Activated CD4-positive, alpha-beta T cell treated with anti-CD3 and anti-CD28 coated beads, Interleukin-2, amount 50 U/mL, for 16 hours (primary cell): ENCODE measurements around the gene CCDC6.
"Not testable (repeated sequence)": the region's sequence is repeated elsewhere in the genome, so short reads cannot be mapped to it uniquely, and the experiment has no call there.

Experiments
- DNase-seq: peaks from one replicate; pipeline ENCODE4 v3.0.0-alpha.2; 2020

CCDC6 gene

DNA sequence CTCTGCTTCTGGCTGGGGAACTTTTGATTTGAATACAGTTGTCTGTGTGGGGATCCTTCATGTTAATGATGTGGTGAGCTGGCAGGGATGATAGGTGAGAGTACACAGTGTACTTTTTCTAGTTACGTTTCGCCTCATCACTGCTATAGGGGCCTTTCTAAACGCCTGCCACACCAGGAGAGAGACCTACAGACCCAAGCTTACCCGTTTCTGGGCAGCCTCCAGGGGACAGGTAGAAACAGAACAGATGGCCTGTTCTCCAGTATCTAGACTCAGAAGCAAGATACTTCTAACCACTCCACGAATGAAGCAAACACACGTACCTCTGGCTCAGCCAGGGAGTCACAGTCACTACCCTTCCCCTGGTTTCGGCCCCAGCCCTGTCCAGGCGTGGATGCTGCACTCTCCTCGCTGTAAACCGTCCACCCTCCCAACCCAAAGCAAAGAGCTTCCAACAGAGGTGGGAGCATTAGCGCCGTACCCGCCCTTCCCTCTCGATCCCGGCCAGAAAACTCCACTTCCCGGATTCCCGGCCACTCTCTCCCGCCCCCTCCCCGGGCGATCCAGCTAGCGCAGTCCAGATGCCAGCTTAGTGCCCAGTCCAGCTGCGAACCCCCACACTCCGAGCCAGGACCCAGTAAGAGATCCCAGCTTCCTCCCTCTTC, 1.2 kb downstream of the CCDC6 start:
- peak; percentile 84 for DNase-seq

DNA sequence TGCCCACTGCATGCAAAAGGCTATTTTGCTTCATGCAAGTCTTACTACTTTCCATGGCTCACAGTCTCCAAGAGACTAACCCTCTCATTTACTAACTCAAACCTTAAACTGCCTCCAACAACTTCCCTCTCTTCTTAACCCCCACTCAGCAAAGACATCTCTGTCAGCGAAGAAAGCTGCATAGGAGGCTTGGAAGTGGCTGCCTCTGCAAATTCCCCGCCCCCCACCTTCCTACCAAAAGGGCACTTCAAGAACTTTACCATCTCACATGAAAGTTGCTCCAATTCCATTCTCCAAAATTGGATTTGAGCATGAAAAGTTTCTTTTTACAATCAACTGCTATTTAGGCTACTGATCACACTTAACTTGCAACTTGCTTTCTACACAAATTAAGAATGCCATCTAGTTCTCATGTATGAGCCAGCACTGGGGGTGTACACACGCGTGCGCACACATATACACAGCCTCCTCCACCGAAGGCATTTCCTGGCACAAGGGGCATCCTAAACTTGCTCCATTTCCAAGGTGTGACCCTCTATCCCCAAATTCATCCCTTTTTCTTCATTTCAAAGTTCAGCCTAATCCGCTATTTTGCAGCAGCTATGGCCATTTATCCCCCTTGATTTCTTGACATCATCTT, 1.8 kb downstream of the CCDC6 start:
- DNase-seq: no peak

DNA sequence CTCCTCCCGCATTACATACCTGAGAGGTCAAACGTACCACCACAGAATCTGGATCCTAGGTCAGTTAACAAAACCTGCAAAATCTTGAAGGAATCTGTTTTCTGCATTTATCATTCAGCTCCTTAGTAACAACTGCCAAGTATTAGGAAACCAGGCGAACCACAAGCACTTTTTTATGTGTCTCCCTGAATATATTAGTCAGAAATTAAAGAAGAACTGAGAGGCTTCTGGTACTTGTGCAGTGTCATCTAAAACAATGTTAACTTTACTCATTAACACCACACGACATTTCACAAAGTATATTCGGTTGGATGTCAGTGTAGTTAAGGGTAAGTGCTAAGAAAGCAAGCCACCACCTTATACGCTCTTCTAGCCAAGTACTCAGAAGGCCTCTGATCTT, 2.5 kb downstream of the CCDC6 start:
- no peak for DNase-seq

DNA sequence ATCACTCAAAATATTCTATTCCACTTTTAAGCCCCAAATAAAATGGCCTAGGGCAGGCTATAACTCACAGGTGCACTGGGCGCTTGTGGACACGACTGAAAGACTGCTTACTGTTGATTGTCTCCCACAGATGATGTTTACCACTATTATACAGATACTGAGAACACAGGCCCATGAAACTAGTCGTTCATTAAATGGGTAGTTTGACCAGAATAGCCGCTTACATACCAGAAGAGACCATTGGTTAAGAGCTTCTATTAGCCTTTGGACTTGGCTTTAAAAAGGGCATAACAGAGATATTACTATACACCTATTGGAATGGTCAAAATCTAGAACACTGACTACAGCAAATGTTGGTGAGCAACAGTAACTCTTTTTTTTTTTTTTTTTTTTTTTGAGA, 4.3 kb downstream of the CCDC6 start:
- DNase-seq: no peak

DNA sequence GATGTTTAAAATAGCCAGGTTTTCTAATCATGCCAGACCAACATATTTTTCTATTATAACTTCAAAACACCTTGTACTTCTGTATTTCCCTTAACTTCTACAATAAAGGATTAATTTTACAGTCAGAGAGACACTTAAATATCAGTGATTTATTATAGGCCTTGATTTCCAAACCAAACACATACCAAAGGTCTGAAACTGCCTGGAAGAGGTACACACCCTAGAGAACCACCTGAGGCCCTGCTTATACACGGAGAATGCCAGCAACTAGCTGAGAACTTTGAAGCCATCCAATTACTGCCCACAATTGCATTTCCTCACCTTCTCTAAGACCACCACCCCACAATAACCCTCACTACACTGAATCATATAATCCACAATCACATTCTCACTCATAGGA, 4.9 kb downstream of the CCDC6 start:
- no peak for DNase-seq

DNA sequence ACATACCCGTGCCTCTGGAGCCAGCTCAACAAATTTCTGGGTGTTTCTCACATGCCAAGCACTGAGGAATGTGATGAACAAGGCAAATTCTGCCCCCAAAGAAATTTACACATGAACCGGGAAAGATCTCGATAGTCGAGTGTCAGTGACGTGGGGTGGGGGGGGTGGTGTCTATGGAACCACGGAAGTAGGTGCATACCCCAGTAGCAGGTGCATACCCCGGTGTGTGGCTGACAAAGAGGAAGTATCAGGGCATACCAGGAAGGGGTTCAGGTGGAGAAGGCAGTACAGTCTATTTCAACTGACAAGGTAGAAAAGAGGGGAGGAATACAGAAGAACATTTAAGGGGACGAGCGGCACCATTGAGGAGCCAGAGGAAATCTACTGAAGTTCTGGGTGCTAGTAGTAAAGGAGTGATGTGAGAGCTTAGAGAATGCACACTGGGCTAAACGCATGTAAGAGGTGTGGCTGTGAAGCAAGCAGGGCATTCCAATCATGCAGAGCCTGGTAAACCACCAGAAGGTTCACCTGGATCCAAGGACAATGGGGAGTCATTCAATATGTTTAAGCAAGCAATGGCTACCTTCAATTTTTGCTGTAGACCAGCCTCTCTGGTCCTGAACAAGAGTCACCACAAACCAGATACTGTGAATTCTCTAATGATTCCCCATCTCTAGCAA, 6.2 kb downstream of the CCDC6 start:
- no peak for DNase-seq

DNA sequence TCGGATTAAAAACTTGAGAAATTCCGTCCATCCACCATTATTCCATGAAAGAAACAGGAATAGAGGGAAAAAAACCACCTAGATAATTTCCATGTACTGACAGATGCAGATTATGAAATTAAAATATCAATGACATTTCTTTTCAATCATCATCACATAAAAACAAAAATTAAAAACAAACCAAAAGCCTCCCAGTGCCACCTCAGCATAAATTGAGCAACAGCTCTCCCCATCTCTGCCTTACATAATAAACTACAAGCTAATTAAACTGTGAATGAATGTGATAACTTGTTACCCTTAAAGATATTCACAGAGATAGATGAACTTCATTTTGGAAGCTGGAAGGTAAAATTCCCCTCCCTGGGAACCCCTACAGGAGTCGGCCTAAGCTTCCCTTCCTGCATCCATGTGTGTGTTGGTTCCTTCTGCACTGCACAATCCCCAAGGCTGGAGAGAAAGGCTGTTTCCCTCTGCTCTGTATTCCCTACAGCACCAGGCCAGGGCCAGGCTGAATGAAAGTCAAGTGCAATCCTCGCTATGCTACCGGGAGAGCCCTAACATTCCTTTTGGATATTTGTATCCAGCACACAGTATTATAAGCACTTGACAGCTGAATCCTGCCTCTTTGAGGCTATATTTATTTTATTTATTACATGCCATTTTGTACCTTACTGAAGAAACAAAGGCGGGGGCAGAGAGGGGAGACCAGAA, 8.1 kb downstream of the CCDC6 start:
- no peak for DNase-seq

- no peak for DNase-seq
Measured at GRCh38 chr10:59896191-59896590, 10.2 kb downstream of the CCDC6 start.

- no peak for DNase-seq
Measured at GRCh38 chr10:59895629-59896116, 10.7 kb downstream of the CCDC6 start.

- DNase-seq: no peak
Measured at GRCh38 chr10:59894114-59894513, 12.2 kb downstream of the CCDC6 start.

GRCh38 chr10:59892697-59893096, 13.7 kb downstream of the CCDC6 start:
- no peak for DNase-seq

- no peak for DNase-seq
Measured at GRCh38 chr10:59891936-59892335, 14.4 kb downstream of the CCDC6 start.

DNA sequence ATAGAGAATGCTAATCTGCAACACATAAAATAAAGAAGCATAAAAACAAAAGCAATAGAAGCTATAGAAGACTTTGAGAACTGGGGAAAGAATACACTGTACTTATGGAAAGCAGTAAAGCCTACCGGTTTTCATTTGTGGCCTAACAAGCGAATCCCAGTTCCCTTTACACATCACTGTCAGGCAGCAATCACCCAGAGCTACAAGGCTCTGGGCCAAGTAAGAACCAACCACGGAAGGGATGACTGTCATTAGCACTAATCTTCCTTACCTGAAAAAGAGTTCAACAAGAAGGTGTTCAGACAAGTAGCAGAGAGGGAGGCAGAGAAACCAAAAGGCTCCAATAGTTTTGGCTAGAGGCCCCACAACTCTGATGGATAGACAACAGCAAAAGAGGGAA, 15.0 kb downstream of the CCDC6 start:
- no peak for DNase-seq

DNA sequence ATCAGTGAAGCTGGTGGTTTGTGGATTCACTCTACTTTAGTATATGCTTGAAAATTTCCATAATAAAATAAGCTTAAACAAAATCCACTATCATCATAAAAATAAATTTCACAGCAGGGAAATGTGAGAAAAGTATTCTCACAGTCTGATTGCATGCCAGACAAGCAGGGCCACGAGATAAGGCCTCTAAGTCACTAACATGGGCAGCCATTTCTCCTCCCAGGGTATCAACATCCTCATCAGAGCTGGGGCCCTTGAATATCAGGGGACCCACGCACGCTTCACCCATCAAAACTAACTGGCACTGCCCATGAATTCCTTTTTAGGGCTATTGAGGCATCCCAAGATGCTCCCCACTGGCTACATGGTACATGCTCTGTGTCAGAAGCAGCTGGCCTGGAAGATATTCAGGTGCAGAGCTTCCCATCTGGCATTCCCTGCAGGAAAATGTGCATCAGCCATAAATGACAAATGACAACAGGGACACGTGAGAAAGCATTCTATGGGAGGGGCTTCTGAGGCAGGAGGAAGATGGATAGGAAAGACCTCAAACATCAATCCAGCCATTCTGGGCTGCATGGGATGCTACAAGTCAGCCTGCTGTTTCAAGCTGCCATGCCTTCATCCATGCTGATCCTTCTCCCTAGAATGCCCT, 17.4 kb downstream of the CCDC6 start:
- no peak for DNase-seq

GRCh38 chr10:59887972-59888640, 18.2 kb downstream of the CCDC6 start:
- no peak for DNase-seq

- DNase-seq: peak; percentile 71
Measured at GRCh38 chr10:59887006-59887405, 19.4 kb downstream of the CCDC6 start.

DNA sequence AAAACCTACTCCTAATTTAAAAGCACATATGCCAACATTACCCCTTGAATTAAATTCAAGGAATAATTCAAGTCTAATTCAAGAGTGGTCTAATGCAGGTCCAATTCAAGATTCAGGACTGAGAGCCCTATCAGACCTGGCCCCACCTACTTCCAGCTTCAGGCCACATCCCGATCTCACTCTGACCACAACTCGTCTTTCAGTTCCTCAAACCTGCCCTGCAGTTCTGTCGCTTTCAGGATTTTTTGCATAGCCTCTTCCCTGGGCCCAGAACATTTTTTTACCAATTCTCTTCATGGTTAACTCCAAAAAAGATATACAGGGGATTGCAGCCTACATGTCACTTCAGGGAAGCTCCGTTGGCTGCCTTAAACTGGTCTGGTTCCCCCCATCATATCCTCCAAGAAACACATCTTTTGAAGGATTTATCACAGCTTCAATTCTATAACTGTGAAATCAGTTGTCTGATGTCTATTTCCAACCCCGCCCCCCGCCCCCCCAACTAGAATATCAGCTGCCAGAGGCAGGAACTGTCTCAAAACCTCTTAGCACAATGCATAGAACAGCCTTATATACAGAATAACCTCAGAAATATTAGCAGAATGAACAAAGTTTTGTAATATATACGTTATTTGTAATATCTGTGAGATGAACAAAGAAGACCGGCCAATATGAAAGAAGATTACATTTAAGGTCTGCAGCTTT, 20.8 kb downstream of the CCDC6 start:
- DNase-seq: peak; percentile 48

DNA sequence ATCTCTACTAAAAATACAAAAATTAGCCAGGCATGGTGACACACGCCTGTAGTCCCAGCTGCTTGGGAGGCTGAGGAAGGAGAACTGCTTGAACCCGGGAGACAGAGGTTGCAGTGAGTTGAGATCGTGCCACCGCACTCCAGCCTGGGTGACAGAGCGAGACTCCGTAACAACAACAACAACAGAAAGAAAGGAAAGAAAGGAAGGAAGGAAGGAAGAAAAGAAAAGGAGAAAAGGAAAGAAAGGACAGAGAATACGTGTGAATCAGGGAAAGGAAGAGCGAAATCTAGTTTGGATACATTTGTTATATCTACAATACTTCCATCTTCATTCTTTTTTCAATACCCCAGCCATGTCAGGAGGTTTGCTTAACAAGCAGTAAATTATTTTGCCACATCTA, 21.5 kb downstream of the CCDC6 start:
- DNase-seq: not testable (repeated sequence)

- no peak for DNase-seq
Measured at GRCh38 chr10:59881640-59882039, 24.7 kb downstream of the CCDC6 start.

GRCh38 chr10:59880971-59881510, 25.3 kb downstream of the CCDC6 start:
- peak; percentile 93 for DNase-seq

- no peak for DNase-seq
Measured at GRCh38 chr10:59880019-59880717, 26.2 kb downstream of the CCDC6 start.
